Mesenchymal stem cell (in vitro differentiated cells and primary cell): ENCODE results near the gene THEM4.
A peak's percentile ranks its signal among the peaks of the same experiment; 100 is the strongest.

ENCODE experiments used
- DNase-seq: peaks from one replicate; pipeline ENCODE4 v3.0.0-alpha.2; 2013
- H2AFZ ChIP-seq: one replicate; pipeline ENCODE4 v1.6.1; 2013; ENCODE audit warnings: low read depth, mild to moderate bottlenecking, control low read depth, inconsistent platforms, low read length, moderate library complexity
- H2AK5ac ChIP-seq: 2 replicates; pipeline ENCODE4 v1.6.1; 2013; ENCODE audit warnings: low read length, moderate library complexity, mild to moderate bottlenecking, inconsistent platforms; ENCODE audit not compliant: severe bottlenecking
- H2BK120ac ChIP-seq: one replicate; pipeline ENCODE4 v1.6.1; 2013; ENCODE audit warnings: low read depth, mild to moderate bottlenecking, inconsistent platforms, low read length, moderate library complexity
- H2BK12ac ChIP-seq, 2 experiments: one replicate each; pipeline ENCODE4 v1.6.1; 2013; ENCODE audit warnings: inconsistent platforms in 2 of 2, low read length in 2 of 2, mild to moderate bottlenecking in 2 of 2, moderate library complexity in 2 of 2, control low read depth in 1 of 2
- H2BK15ac ChIP-seq: one replicate; pipeline ENCODE4 v1.6.1; 2013; ENCODE audit warnings: mild to moderate bottlenecking, low read depth, inconsistent platforms; ENCODE audit not compliant: poor library complexity, severe bottlenecking
- H2BK5ac ChIP-seq: 2 replicates; pipeline ENCODE4 v1.6.1; 2013; ENCODE audit warnings: low read depth, mild to moderate bottlenecking, low read length, control low read depth, inconsistent platforms; ENCODE audit not compliant: poor library complexity, severe bottlenecking
- H3K14ac ChIP-seq, 2 experiments: one replicate each; pipeline ENCODE4 v1.6.1; 2013; ENCODE audit warnings: inconsistent platforms in 2 of 2, low read length in 2 of 2, control low read depth in 1 of 2, mild to moderate bottlenecking in 1 of 2, moderate library complexity in 1 of 2
- H3K18ac ChIP-seq, 2 experiments: one replicate each; pipeline ENCODE4 v1.6.1; 2013; ENCODE audit warnings: inconsistent platforms in 2 of 2, low read length in 2 of 2, control low read depth in 1 of 2, low read depth in 1 of 2, mild to moderate bottlenecking in 1 of 2
- H3K23ac ChIP-seq, 2 experiments: one replicate each; pipeline ENCODE4 v1.6.1; 2013; ENCODE audit warnings: inconsistent platforms in 2 of 2, low read length in 2 of 2, mild to moderate bottlenecking in 2 of 2, moderate library complexity in 2 of 2, control low read depth in 1 of 2
- H3K27ac ChIP-seq: 2 replicates; pipeline ENCODE4 v1.5.1; 2013; ENCODE audit warnings: mild to moderate bottlenecking, moderate library complexity, low read length, control low read depth, inconsistent platforms; ENCODE audit not compliant: poor library complexity, severe bottlenecking
- H3K27me3 ChIP-seq, 2 experiments: 2 replicates each; pipeline versions ENCODE4 v1.6.1 to v1.7.0; 2013; ENCODE audit warnings: low read length in 2 of 2, mild to moderate bottlenecking in 2 of 2, moderate library complexity in 2 of 2, control low read depth in 1 of 2, inconsistent platforms in 1 of 2; ENCODE audit not compliant: control insufficient read depth in 1 of 2, insufficient read depth in 1 of 2
- H3K36me3 ChIP-seq, 2 experiments: 2 replicates each; pipeline versions ENCODE4 v1.6.1 to v1.7.0; 2013; ENCODE audit warnings: low read length in 2 of 2, control low read depth in 1 of 2, inconsistent platforms in 1 of 2, low read depth in 1 of 2, mild to moderate bottlenecking in 1 of 2; ENCODE audit not compliant: insufficient read depth in 2 of 2, control insufficient read depth in 1 of 2
- H3K4ac ChIP-seq, 2 experiments: one replicate each; pipeline ENCODE4 v1.6.1; 2013; ENCODE audit warnings: inconsistent platforms in 2 of 2, low read length in 2 of 2, mild to moderate bottlenecking in 2 of 2, moderate library complexity in 2 of 2, control low read depth in 1 of 2, low read depth in 1 of 2
- H3K4me1 ChIP-seq: 2 replicates; pipeline ENCODE4 v1.6.1; 2013; ENCODE audit warnings: low read depth, low read length, control low read depth; ENCODE audit not compliant: control insufficient read depth, insufficient read depth
- H3K4me2 ChIP-seq: 2 replicates; pipeline ENCODE4 v1.6.1; 2013; ENCODE audit warnings: low read length, mild to moderate bottlenecking, inconsistent platforms; ENCODE audit not compliant: poor library complexity, severe bottlenecking
- H3K4me3 ChIP-seq, 2 experiments: 2 replicates each; pipeline versions ENCODE4 v1.5.1 to v1.7.0; 2013; ENCODE audit warnings: low read length in 2 of 2, mild to moderate bottlenecking in 2 of 2, control low read depth in 1 of 2, low read depth in 1 of 2; ENCODE audit not compliant: insufficient read depth in 1 of 2
- H3K79me1 ChIP-seq: replicated peaks from 2 replicates; pipeline ENCODE4 v1.6.1; 2013; ENCODE audit warnings: mild to moderate bottlenecking, control low read depth, low read length, inconsistent platforms; ENCODE audit not compliant: poor library complexity, severe bottlenecking
- H3K9ac ChIP-seq: 2 replicates; pipeline ENCODE4 v1.7.0; 2013; ENCODE audit warnings: mild to moderate bottlenecking, low read length, moderate library complexity
- H3K9me3 ChIP-seq: 2 replicates; pipeline ENCODE4 v1.7.0; 2013; ENCODE audit warnings: mild to moderate bottlenecking, low read length; ENCODE audit not compliant: control insufficient read depth
- H4K8ac ChIP-seq: one replicate; pipeline ENCODE4 v1.6.1; 2013; ENCODE audit warnings: inconsistent platforms, mild to moderate bottlenecking, low read length, moderate library complexity
- H4K91ac ChIP-seq: one replicate; pipeline ENCODE4 v1.6.1; 2013; ENCODE audit warnings: mild to moderate bottlenecking, low read length, inconsistent platforms
- WGBS: methylation state at CpG from one replicate; pipeline ENCODE4 v1.1.7; 2013; ENCODE audit warnings: mixed read lengths; 5-methylcytosine and 5-hydroxymethylcytosine counted together

Gene THEM4

GRCh38 chr1:151834239-151834638, 75.1 kb downstream of the THEM4 start:
- H4K91ac ChIP-seq: no peak overlapping the region
- no peak overlapping the region for H3K23ac ChIP-seq
- H3K4ac ChIP-seq: no peak overlapping the region
- H3K4me2 ChIP-seq: no peak overlapping the region
- peaks cover 34 to 66% of the 10 kb centered on the region in 2 experiments for H3K27me3 ChIP-seq
- no peak overlapping the region for H3K14ac ChIP-seq
- H2BK15ac ChIP-seq: no peak overlapping the region
- no peaks in the 10 kb centered on the region for H3K79me1 ChIP-seq
- no peak overlapping the region for H3K27ac ChIP-seq
- H2AFZ ChIP-seq: no peak overlapping the region
- H4K8ac ChIP-seq: no peak overlapping the region
- WGBS: no CpG with 5 or more reads among the region's 3 CpGs
- H2AK5ac ChIP-seq: no peak overlapping the region
- H3K9me3 ChIP-seq: no peaks in the 10 kb centered on the region
- no peak overlapping the region for H3K9ac ChIP-seq
- H3K4me3 ChIP-seq: no peak overlapping the region
- peaks cover 19% of the 10 kb centered on the region for H3K4me1 ChIP-seq
- no peak for DNase-seq
- no peak overlapping the region for H2BK120ac ChIP-seq
- H2BK5ac ChIP-seq: no peak overlapping the region
- H2BK12ac ChIP-seq: peak overlapping the region in 1 of 2 experiments; percentile 15
- H3K36me3 ChIP-seq: no peaks in the 10 kb centered on the region
- no peak overlapping the region for H3K18ac ChIP-seq

- H3K4ac ChIP-seq: peak overlapping the region in 1 of 2 experiments; percentile 13
- no peak overlapping the region for H2AFZ ChIP-seq
- no peaks in the 10 kb centered on the region for H3K36me3 ChIP-seq
- H3K79me1 ChIP-seq: no peaks in the 10 kb centered on the region
- H2BK120ac ChIP-seq: no peak overlapping the region
- no peak overlapping the region for H3K4me2 ChIP-seq
- no peak overlapping the region for H4K91ac ChIP-seq
- no peak overlapping the region for H2BK15ac ChIP-seq
- H3K18ac ChIP-seq: no peak overlapping the region
- peaks cover 28 to 65% of the 10 kb centered on the region in 2 experiments for H3K27me3 ChIP-seq
- no peak overlapping the region for H2BK5ac ChIP-seq
- no peak overlapping the region for H3K14ac ChIP-seq
- H3K27ac ChIP-seq: no peak overlapping the region
- DNase-seq: no peak
- no peak overlapping the region for H2BK12ac ChIP-seq
- no peak overlapping the region for H2AK5ac ChIP-seq
- no peak overlapping the region for H3K9ac ChIP-seq
- H3K9me3 ChIP-seq: no peaks in the 10 kb centered on the region
- WGBS: 81% methylated on average over 8 of the region's 8 CpGs
- no peak overlapping the region for H3K4me3 ChIP-seq
- H3K4me1 ChIP-seq: peaks cover 14% of the 10 kb centered on the region
- H3K23ac ChIP-seq: no peak overlapping the region
- H4K8ac ChIP-seq: no peak overlapping the region
Observed at GRCh38 chr1:151833172-151833900, 76.0 kb downstream of the THEM4 start.

DNA sequence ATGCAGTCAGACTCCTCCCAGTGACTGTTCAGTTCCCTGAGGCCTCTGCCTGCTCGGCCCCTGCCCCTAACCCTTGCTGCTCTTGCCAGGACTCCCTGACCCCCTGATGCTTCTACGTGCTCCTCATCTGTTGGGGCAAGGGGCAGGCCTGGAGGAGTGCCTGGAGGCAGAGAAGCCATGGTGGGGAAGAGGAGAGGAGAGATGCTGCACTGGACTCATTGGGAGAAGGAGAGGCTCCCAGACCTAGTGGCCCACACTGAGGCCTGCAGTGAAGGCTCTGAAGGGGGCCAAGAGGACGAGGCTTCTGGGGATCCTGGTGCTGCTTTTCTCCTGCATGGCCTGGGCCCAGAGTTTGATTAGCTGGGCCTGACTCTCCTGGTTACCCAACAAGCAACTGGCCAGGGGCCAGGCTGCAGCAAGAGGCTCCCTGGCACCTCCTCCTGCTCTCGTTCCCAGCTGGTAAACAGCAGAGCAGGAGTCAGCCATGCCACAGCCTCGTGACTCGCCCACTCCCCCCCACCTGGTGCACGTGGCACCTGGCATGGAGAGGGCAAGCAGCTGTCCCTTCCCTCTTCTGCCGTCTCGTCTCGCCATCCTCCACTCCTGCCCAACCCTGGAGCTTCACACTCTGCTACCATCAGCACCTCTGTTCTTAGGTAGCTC, 76.9 kb downstream of the THEM4 start:
- Histone ChIP-seq H2BK12ac (no peak overlapping the region), H3K36me3 (no peaks in the 10 kb centered on the region), H3K18ac (no peak overlapping the region), H4K8ac (no peak overlapping the region), H3K27ac (no peak overlapping the region), H3K23ac (peak overlapping the region in 1 of 2 experiments; percentile 2), H3K4me2 (no peak overlapping the region), H3K9ac (no peak overlapping the region), H3K4me3 (no peak overlapping the region), H3K14ac (peak overlapping the region in 1 of 2 experiments; percentile 85), H4K91ac (no peak overlapping the region), H3K4me1 (peaks cover 8% of the 10 kb centered on the region), H2BK15ac (no peak overlapping the region), H2AFZ (no peak overlapping the region), H3K27me3 (peaks cover 29 to 65% of the 10 kb centered on the region in 2 experiments), H3K79me1 (no peaks in the 10 kb centered on the region), H2BK5ac (no peak overlapping the region), H3K9me3 (no peaks in the 10 kb centered on the region), H3K4ac (no peak overlapping the region), H2AK5ac (no peak overlapping the region), H2BK120ac (no peak overlapping the region)
- no peak for DNase-seq
- WGBS: 60% methylated on average over 10 of the region's 10 CpGs

DNA sequence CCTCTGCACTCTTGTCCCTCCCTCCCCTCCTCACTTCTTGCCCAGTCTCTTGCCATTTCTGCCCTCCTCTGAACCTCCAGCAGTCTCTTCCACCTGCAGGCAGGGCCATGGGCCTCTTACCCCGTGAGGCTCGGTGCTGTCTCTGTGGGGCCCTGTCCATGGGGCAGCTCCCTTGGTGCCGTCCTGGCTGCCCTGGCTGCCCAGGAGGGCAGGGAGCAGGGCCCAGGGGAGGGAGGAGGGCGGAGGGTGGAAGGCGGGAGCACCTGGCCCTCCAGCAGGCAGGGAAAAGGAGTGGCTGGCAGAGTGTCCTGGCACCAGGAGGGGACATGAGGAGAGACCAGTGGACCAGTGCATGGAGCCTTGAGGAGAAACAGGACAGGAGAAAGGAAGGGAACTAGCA, 77.7 kb downstream of the THEM4 start, which contains the start of gene RORC:
RORC (minus strand) TSS at position 198 of the 400 bp plus-strand sequence; CDS start at position 160, 38 bp downstream.
- no peak within 1 kb of the TSS for H3K4ac ChIP-seq
- no peak within 1 kb of the TSS for H3K27ac ChIP-seq
- peaks cover 8% of the 10 kb centered on the region for H3K4me1 ChIP-seq
- peak within 1 kb of the TSS in 1 of 2 experiments; percentile 85 for H3K14ac ChIP-seq
- no peaks in the 10 kb centered on the region for H3K9me3 ChIP-seq
- DNase-seq: no peak
- no peak within 1 kb of the TSS for H3K18ac ChIP-seq
- no peak within 1 kb of the TSS for H2AFZ ChIP-seq
- H3K9ac ChIP-seq: no peak within 1 kb of the TSS
- no peaks in the 10 kb centered on the region for H3K36me3 ChIP-seq
- H2BK12ac ChIP-seq: no peak within 1 kb of the TSS
- H2BK120ac ChIP-seq: no peak within 1 kb of the TSS
- H3K27me3 ChIP-seq: peaks cover 28 to 57% of the 10 kb centered on the region in 2 experiments
- no peak within 1 kb of the TSS for H4K91ac ChIP-seq
- H3K79me1 ChIP-seq: no peaks in the 10 kb centered on the region
- 75% methylated on average over 4 of the region's 5 CpGs for WGBS
- H3K4me2 ChIP-seq: no peak within 1 kb of the TSS
- no peak within 1 kb of the TSS for H4K8ac ChIP-seq
- peak within 1 kb of the TSS in 1 of 2 experiments; percentile 2 for H3K23ac ChIP-seq
- H2AK5ac ChIP-seq: no peak within 1 kb of the TSS
- no peak within 1 kb of the TSS for H2BK15ac ChIP-seq
- H2BK5ac ChIP-seq: no peak within 1 kb of the TSS
- no peak within 1 kb of the TSS for H3K4me3 ChIP-seq
